Choroid plexus epithelial cell (primary cell): ENCODE data around the gene PLCB3.
"Not testable (repeated sequence)": the region's sequence is repeated elsewhere in the genome, so short reads cannot be mapped to it uniquely, and the experiment has no call there.

Experiments
- DNase-seq: peaks from one replicate; pipeline ENCODE4 v3.0.0-alpha.2; 2010; ENCODE audit warnings: low read depth
- H3K4me3 ChIP-seq: 2 replicates; pipeline ENCODE4 v1.5.1; 2011; ENCODE audit warnings: low read depth, mild to moderate bottlenecking, control low read depth, low read length, moderate library complexity
- CTCF ChIP-seq: conservative IDR thresholded peaks from 2 replicates; pipeline ENCODE4 v1.5.1; 2011; ENCODE audit warnings: low read depth, mild to moderate bottlenecking, control low read depth, inconsistent platforms, low read length, moderate library complexity

Gene PLCB3

GRCh38 chr11:64304316-64305072, 53.2 kb downstream of the PLCB3 start:
- peak overlapping the region; percentile 66 for H3K4me3 ChIP-seq
- DNase-seq, result peak; percentile 92
- TF ChIP-seq CTCF, result peak; percentile 88

- TF ChIP-seq CTCF, result no peak
- H3K4me3 ChIP-seq, result peak within 1 kb of the TSS; percentile 74
- peak; percentile 98 for DNase-seq
Observed at GRCh38 chr11:64305075-64305690, 53.9 kb downstream of the PLCB3 start, which contains the start of gene ESRRA. TSS of gene ESRRA (plus strand) at chr11:64305524. CDS start at chr11:64307180, 1,656 bp downstream.

DNA sequence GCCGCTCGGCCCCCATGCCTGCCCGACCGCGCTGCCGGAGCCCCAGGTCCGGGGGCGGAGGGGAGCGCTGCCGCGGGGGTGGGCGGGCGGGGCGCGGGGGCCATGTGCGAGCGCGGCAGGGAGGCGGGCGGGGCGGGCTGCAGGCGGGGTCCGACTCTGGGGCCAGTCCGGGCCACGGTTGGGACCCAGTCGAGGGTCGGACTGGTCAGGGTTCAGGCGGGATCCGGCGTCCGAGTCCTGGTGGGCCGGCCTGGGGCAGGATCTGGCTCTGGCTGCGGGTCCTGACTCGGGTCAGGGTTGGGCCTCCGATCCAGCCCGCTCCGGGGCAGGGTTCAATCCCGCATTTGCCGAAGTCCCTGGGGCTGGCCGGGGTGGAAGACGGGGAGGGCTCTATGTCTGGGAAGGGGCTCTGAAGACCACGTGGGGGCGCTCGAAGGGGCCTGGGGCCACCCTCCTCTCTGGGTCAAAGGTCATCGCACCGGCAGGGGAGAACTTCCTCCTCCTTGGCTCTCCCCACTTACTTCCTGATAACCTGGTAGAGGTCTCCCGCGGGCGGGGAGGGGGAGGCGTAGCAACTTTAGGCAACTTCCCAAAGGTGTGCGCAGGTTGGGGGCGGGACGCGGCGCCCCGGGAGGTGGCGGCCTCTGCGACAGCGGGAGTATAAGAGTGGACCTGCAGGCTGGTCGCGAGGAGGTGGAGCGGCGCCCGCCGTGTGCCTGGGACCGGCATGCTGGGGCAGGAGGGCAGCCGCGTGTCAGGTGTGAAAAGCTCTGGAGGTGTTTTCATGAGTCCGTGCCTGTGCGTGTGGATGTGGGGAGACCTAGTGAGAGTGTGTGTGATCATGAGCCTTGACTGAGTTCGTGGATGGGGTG, 54.6 kb downstream of the PLCB3 start:
- peak; percentile 31 for TF ChIP-seq CTCF
- peak; percentile 36 for DNase-seq
- H3K4me3 ChIP-seq, result peak overlapping the region; percentile 74

GRCh38 chr11:64306563-64306875, 55.2 kb downstream of the PLCB3 start:
- peak overlapping the region; percentile 74 for H3K4me3 ChIP-seq
- DNase-seq, result no peak
- no peak for TF ChIP-seq CTCF

- no peak for DNase-seq
- no peak for TF ChIP-seq CTCF
- H3K4me3 ChIP-seq, result peak overlapping the region; percentile 74
Observed at GRCh38 chr11:64306876-64307622, 55.7 kb downstream of the PLCB3 start.

GRCh38 chr11:64307795-64308194, 56.5 kb downstream of the PLCB3 start:
- not testable (repeated sequence) for H3K4me3 ChIP-seq, DNase-seq

GRCh38 chr11:64312947-64313346, 61.6 kb downstream of the PLCB3 start:
- H3K4me3 ChIP-seq, result no peak overlapping the region
- no peak for TF ChIP-seq CTCF
- no peak for DNase-seq
